ENCODE data around the gene INTS6.
A peak's percentile ranks its signal among the peaks of the same experiment; 100 is the strongest.
"Not testable (repeated sequence)": the region's sequence is repeated elsewhere in the genome, so short reads cannot be mapped to it uniquely, and the experiment has no call there.

INTS6 gene

GRCh38 chr13:51455532-51455931 lies 2.7 kb upstream of the INTS6 start:
- DNase-seq, result no peak

- no peak for DNase-seq
Observed at GRCh38 chr13:51453959-51454703, 1.3 kb upstream of the INTS6 start.

- DNase-seq, result no peak
Observed at GRCh38 chr13:51453207-51453958, 547 bp upstream of the INTS6 start.

GRCh38 chr13:51451467-51452360 lies 1.1 kb downstream of the INTS6 start:
- DNase-seq, result peak; percentile 74

GRCh38 chr13:51451134-51451466 lies 1.7 kb downstream of the INTS6 start:
- DNase-seq, result no peak

GRCh38 chr13:51449018-51449417 lies 3.8 kb downstream of the INTS6 start:
- no peak for DNase-seq

GRCh38 chr13:51444922-51445321 lies 7.9 kb downstream of the INTS6 start:
- peak; percentile 58 for DNase-seq

GRCh38 chr13:51440381-51440780 lies 12.5 kb downstream of the INTS6 start:
- no peak for DNase-seq

- no peak for DNase-seq
Observed at GRCh38 chr13:51437550-51438127, 15.2 kb downstream of the INTS6 start.

- peak; percentile 27 for DNase-seq
Observed at GRCh38 chr13:51435002-51435578, 17.7 kb downstream of the INTS6 start.

- DNase-seq, result no peak
Observed at GRCh38 chr13:51432576-51432975, 20.3 kb downstream of the INTS6 start.

- DNase-seq, result no peak
Observed at GRCh38 chr13:51426982-51427381, 25.9 kb downstream of the INTS6 start.

- peak; percentile 60 for DNase-seq
Observed at GRCh38 chr13:51425410-51426042, 27.3 kb downstream of the INTS6 start.

- DNase-seq, result no peak
Observed at GRCh38 chr13:51423766-51424165, 29.1 kb downstream of the INTS6 start.

- no peak for DNase-seq
Observed at GRCh38 chr13:51422484-51422883, 30.4 kb downstream of the INTS6 start.

GRCh38 chr13:51420681-51421490 lies 31.9 kb downstream of the INTS6 start:
- DNase-seq, result no peak

GRCh38 chr13:51419001-51419636 lies 33.7 kb downstream of the INTS6 start:
- DNase-seq, result no peak

- DNase-seq, result no peak
Observed at GRCh38 chr13:51417716-51418115, 35.1 kb downstream of the INTS6 start.

- DNase-seq, result no peak
Observed at GRCh38 chr13:51416107-51416506, 36.7 kb downstream of the INTS6 start.

GRCh38 chr13:51415339-51415738 lies 37.5 kb downstream of the INTS6 start:
- DNase-seq, result not testable (repeated sequence)

GRCh38 chr13:51412431-51412830 lies 40.4 kb downstream of the INTS6 start:
- DNase-seq, result no peak
